ENCODE results near the gene ACKR2.

DNA sequence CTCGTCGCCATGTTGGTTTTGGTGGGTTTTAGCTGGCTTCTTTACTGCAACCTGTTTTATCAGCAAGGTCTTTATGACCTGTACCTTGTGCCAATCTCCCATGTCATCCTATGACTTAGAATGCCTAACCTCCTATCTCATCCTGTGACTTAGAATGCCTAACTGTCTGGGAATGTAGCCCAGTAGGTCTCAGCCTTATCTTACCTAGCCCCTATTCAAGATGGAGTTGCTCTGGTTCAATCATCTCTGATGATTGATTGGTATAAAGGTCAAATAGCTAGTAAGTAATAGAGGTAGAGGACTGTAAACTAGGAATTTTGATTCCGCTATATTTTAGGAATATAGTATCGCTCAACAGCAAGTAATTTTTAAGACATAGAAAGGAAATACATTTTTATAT, 1.3 kb upstream of the ACKR2 start:
- TF ChIP-seq ZNF274 (IDR thresholded peaks at IDR 0.05; ENCODE audit: low read depth, low read length) (no peak), CEBPB (IDR thresholded peaks at IDR 0.05; ENCODE audit: low read depth) (no peak), SRF (IDR thresholded peaks at IDR 0.05; ENCODE audit: low read depth) (no peak), YY1 (IDR thresholded peaks at IDR 0.05; ENCODE audit: extremely low read depth, insufficient replicate concordance, low read depth, low read length) (no peak), EZH2phosphoT487 (IDR thresholded peaks at IDR 0.05; ENCODE audit: borderline replicate concordance) (no peak), POLR2A (IDR thresholded peaks at IDR 0.05; ENCODE audit: borderline replicate concordance, extremely low read depth, insufficient read depth, insufficient read length) (no peak)
- TF ChIP-seq, protein P1, sequence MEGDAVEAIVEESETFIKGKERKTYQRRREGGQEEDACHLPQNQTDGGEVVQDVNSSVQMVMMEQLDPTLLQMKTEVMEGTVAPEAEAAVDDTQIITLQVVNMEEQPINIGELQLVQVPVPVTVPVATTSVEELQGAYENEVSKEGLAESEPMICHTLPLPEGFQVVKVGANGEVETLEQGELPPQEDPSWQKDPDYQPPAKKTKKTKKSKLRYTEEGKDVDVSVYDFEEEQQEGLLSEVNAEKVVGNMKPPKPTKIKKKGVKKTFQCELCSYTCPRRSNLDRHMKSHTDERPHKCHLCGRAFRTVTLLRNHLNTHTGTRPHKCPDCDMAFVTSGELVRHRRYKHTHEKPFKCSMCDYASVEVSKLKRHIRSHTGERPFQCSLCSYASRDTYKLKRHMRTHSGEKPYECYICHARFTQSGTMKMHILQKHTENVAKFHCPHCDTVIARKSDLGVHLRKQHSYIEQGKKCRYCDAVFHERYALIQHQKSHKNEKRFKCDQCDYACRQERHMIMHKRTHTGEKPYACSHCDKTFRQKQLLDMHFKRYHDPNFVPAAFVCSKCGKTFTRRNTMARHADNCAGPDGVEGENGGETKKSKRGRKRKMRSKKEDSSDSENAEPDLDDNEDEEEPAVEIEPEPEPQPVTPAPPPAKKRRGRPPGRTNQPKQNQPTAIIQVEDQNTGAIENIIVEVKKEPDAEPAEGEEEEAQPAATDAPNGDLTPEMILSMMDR (IDR thresholded peaks at IDR 0.05 in 2 of 3, conservative IDR thresholded peaks at IDR 0.05 in 1 of 3; ENCODE audit: borderline replicate concordance in 1 of 3, insufficient read depth in 1 of 3, low read depth in 2 of 3, low read length in 2 of 3) = no peak
- TF ChIP-seq, protein P2, sequence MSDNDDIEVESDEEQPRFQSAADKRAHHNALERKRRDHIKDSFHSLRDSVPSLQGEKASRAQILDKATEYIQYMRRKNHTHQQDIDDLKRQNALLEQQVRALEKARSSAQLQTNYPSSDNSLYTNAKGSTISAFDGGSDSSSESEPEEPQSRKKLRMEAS (IDR thresholded peaks at IDR 0.05) = no peak
